NT2/D1 (cell line): ENCODE measurements around the gene TBC1D10B.

Source experiments
- YY1 ChIP-seq: IDR thresholded peaks from 2 replicates; pipeline ENCODE4 v1.6.1; 2011; ENCODE audit not compliant: insufficient read length, insufficient read depth
- ZNF274 ChIP-seq: IDR thresholded peaks from 2 replicates; pipeline ENCODE4 v1.6.1; 2011; ENCODE audit warnings: mild to moderate bottlenecking, low read depth, low read length

GRCh38 chr16:30371248-30371816, 1.0 kb upstream of the TBC1D10B start:
- TF ChIP-seq YY1 = no peak
- TF ChIP-seq ZNF274 = no peak
